Liver (tissue), 3 donors: ENCODE measurements around the gene CDK9.

Source experiments
- HNF4G ChIP-seq: IDR thresholded peaks from 2 replicates; pipeline ENCODE4 v1.6.1; 2016; ENCODE audit warnings: antibody characterized with exemption
- JUND ChIP-seq, 2 donors: IDR thresholded peaks; 2 replicates each; pipeline ENCODE4 v1.6.1; 2016; ENCODE audit warnings: antibody characterized with exemption in 2 of 2
- REST ChIP-seq: IDR thresholded peaks from 2 replicates; pipeline ENCODE4 v1.6.1; 2016; ENCODE audit warnings: antibody characterized with exemption, mild to moderate bottlenecking
- TF ChIP-seq, protein P1 (sequence below): fragments of 150-350 bp; IDR thresholded peaks from 2 replicates; pipeline ENCODE4 v1.5.1; 2017; ENCODE audit warnings: improper control_type of control experiment, low read depth, low read length; ENCODE audit not compliant: missing input control
- donor health status: healthy.
- donor health status: healthy.

GRCh38 chr9:127754099-127755060 is 31.5 kb upstream of the CDK9 start:
- TF ChIP-seq, protein P1, sequence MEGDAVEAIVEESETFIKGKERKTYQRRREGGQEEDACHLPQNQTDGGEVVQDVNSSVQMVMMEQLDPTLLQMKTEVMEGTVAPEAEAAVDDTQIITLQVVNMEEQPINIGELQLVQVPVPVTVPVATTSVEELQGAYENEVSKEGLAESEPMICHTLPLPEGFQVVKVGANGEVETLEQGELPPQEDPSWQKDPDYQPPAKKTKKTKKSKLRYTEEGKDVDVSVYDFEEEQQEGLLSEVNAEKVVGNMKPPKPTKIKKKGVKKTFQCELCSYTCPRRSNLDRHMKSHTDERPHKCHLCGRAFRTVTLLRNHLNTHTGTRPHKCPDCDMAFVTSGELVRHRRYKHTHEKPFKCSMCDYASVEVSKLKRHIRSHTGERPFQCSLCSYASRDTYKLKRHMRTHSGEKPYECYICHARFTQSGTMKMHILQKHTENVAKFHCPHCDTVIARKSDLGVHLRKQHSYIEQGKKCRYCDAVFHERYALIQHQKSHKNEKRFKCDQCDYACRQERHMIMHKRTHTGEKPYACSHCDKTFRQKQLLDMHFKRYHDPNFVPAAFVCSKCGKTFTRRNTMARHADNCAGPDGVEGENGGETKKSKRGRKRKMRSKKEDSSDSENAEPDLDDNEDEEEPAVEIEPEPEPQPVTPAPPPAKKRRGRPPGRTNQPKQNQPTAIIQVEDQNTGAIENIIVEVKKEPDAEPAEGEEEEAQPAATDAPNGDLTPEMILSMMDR = no peak
- TF ChIP-seq REST = no peak
- no peak for TF ChIP-seq JUND (IDR thresholded peaks at IDR 0.05)
- TF ChIP-seq HNF4G = no peak
